IPS-11a (cell line): ENCODE measurements around the gene SH2D2A.

Experiments used
- H3K4me3 ChIP-seq: one replicate; pipeline ENCODE4 v1.5.1; 2013; ENCODE audit warnings: low read depth, low read length, control low read depth

SH2D2A gene

GRCh38 chr1:156848461-156849150 lies 32.0 kb upstream of the SH2D2A start:
- no peak overlapping the region for H3K4me3 ChIP-seq

- no peak overlapping the region for H3K4me3 ChIP-seq
Observed at GRCh38 chr1:156847591-156848460, 31.2 kb upstream of the SH2D2A start.

- no peak overlapping the region for H3K4me3 ChIP-seq
Observed at GRCh38 chr1:156846643-156847042, 30.0 kb upstream of the SH2D2A start.

- no peak overlapping the region for H3K4me3 ChIP-seq
Observed at GRCh38 chr1:156845953-156846545, 29.4 kb upstream of the SH2D2A start.

GRCh38 chr1:156845055-156845952 lies 28.7 kb upstream of the SH2D2A start:
- H3K4me3 ChIP-seq: peak overlapping the region; percentile 25

- peak overlapping the region; percentile 25 for H3K4me3 ChIP-seq
Observed at GRCh38 chr1:156844638-156845037, 28.0 kb upstream of the SH2D2A start.

GRCh38 chr1:156844102-156844501 lies 27.5 kb upstream of the SH2D2A start:
- no peak overlapping the region for H3K4me3 ChIP-seq

GRCh38 chr1:156842618-156843300 lies 26.1 kb upstream of the SH2D2A start:
- no peak overlapping the region for H3K4me3 ChIP-seq

- no peak overlapping the region for H3K4me3 ChIP-seq
Observed at GRCh38 chr1:156841295-156841855, 24.7 kb upstream of the SH2D2A start.

- no peak overlapping the region for H3K4me3 ChIP-seq
Observed at GRCh38 chr1:156840898-156841279, 24.2 kb upstream of the SH2D2A start.

GRCh38 chr1:156840186-156840897 lies 23.7 kb upstream of the SH2D2A start:
- H3K4me3 ChIP-seq: no peak overlapping the region

GRCh38 chr1:156839426-156840109 lies 22.9 kb upstream of the SH2D2A start:
- no peak overlapping the region for H3K4me3 ChIP-seq

GRCh38 chr1:156838972-156839371 lies 22.3 kb upstream of the SH2D2A start:
- no peak overlapping the region for H3K4me3 ChIP-seq

- no peak overlapping the region for H3K4me3 ChIP-seq
Observed at GRCh38 chr1:156836892-156837291, 20.2 kb upstream of the SH2D2A start.

- no peak overlapping the region for H3K4me3 ChIP-seq
Observed at GRCh38 chr1:156836041-156836654, 19.5 kb upstream of the SH2D2A start.

- H3K4me3 ChIP-seq: no peak overlapping the region
Observed at GRCh38 chr1:156834322-156834721, 17.7 kb upstream of the SH2D2A start.

GRCh38 chr1:156833603-156834002 lies 17.0 kb upstream of the SH2D2A start:
- H3K4me3 ChIP-seq: no peak overlapping the region

GRCh38 chr1:156832434-156832833 lies 15.8 kb upstream of the SH2D2A start:
- no peak overlapping the region for H3K4me3 ChIP-seq
